Islet of Langerhans (tissue), 1 donor: Measurements from ENCODE around the gene PPIE.
"Not testable (repeated sequence)": the region's sequence is repeated elsewhere in the genome, so short reads cannot be mapped to it uniquely, and the experiment has no call there.

Source experiments
- FAIRE-seq: peaks from one replicate; lab custom pipeline; 2011; peaks lifted over from hg19 to GRCh38; lab: Jason Lieb, UNC

The PPIE gene

DNA sequence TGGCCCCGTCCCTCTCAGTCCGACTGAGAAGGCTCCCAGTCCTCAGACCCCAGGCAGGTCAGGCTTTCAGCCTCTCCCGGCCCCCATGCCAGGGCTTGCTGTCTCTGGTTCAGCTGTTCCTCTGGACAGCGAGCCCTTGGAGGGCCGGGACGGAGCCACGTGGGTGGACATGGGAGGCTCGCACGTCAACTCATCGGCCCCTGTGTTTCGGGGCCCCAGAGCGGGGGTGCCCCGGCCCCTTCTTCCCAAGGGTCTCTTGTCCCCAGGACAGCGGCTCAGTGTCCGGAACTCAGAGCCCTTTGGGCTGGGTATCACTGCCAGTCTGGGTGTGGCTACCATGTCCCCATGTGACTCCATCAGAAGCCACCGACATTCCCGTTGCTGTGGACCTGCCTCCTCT lies 39.2 kb downstream of the PPIE start:
- not testable (repeated sequence) for FAIRE-seq

DNA sequence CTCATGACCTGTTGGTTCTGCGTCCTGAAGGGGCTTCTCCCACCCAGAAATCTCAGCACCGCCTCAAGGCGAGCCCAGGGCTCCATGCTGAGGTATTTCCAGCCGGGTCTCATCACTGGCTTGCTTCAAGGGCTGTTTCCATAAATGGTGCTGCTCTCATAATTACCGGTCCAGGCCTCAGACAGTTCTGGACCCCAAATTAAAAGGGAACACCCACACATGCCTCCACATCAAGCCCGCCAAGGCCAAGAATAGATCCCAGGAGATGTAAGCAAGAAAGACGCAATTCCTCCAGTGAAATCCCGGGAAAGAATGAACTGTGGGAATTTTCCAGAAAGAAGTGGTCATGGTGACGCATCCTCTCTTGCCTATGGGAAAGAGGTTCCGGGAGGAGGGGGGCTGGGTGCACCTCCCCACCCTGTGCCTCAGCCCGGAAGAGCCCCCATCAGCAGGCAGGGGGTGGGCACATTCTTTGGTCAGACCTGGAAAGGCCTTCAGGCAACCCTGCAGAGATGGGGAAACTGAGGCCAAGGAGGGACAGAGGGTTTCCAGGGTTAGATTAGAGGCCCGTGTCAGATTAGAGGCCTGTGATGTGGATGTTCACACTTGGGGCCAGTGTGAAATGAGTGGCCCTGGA lies 39.9 kb downstream of the PPIE start:
- not testable (repeated sequence) for FAIRE-seq

DNA sequence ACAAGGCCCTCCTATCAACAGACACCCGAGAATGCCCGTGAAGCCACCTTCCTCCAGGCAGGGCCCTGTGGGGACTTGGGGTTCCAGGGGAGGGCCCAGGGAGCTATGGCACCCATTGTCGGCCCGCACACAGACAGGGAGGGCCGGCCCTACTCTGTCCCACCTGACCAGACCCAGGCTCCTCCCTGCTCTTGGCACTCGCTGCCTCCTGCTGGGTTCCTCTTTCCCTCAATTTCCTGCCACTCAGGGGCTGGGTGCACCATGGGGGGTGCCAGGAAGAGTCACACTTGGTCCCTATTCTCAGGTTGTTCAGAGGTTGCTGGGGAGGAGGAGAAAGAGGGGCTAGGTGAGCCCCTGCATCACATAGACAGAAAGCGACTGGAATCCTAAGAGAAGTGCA lies 40.5 kb downstream of the PPIE start:
- no peak for FAIRE-seq

DNA sequence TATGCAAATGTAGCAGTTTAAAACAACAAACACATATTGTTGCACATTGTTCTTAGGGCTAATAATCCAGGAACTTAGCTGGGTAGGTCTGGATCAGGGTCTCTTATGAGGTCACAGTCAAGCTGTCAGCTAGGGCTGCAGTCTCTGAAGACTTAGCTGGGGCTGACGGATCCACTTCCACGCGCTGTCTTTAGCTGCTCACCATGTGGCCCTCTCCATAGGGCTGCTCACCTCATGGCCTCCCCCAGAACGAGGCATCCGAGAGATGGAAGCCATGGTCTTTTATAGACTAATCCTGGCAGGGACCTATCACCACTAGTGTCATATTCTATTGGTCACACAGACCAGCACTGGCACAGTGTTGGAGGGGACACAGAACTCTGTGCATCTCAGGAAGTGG lies 41.1 kb downstream of the PPIE start:
- no peak for FAIRE-seq

DNA sequence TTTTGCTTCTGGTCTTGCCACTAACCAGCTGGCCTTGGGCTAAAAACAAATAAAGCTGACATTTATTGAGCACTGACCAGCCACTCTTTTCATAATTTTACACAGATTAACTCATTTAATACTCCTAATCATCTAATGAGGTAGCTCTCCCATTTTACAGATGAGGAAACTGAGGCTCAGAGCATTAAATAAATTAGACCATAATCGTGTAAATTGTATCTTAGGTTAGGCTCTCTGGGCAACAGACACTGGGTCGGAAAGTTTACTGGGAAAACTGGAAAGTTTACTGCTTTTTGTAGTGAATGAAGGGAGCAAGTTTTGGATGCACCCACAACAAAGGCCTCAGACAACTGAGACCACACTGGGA lies 42.6 kb downstream of the PPIE start:
- FAIRE-seq = no peak

DNA sequence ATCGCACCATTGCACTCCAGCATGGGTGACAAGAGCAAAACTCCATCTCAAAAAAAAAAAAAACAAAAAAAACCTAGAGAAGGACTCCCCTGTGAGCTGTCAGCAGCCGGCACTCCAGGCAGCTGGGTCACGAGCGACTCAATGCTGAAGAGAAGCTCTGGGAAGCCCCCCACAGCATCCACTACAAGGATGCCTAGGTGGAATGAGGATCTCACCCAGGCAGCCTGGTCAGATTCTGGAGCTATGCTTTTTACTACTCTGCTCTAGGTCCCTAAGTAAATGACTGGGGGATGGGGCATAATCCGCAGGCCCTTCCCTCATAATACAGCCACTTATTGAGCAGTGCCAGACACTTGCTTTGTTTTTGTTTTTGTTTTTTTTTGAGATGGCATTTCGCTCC lies 43.4 kb downstream of the PPIE start:
- FAIRE-seq = no peak

DNA sequence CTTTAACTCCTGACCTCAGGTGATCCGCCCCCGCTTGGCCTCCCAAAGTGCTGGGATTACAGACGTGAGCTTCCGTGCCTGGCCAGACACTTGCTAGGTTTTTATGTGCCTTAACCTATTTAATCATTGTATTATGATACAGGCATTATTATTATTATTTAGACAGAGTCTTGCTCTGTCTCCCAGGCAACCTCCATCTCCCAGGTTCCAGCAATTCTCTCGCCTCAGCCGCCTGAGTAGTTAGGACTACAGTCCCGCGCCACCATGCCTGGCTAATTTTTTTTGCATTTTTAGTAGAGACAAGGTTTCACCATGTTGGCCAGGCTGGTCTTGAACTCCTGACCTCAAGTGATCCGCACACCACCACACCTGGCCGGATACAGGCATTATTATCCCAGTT lies 44.0 kb downstream of the PPIE start:
- FAIRE-seq = not testable (repeated sequence)

DNA sequence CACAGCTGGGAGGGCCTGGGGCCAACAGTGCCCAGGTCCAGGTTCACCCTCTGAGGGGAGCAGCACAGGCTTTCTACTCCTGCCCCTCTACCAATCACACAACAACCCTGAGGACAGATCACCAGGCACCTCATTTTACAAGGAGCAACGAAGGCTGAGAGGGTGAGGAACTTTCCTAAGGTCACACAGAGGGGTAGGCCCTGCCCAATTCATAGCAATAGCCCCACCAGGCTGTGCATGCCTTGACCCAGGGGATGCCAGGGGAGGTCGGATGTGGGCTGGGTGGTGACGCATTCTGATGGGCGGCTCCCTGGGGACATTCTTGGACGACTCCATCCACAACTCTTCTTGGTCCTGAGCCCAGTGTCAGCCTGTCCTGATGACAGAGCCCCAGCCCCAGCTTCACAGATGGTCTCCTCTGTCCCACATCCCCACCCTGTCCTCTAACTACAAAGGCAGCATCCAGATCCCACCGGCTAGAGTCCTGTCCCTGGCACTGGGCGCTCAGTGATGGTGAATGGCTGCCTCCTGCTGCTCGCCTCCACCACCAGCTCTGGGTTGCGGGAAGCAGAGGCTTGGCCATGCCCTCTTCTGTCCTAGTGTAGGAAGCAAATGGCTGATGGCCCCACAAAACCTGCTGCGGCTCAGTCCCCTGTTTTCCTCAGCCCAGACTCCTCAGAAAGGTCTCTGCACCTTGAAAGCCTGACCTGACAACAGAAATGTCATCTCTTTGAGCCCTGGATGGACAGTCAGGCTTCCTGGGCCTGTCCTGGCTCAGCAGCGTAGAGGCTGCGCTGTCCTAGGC lies 47.8 kb downstream of the PPIE start:
- not testable (repeated sequence) for FAIRE-seq

DNA sequence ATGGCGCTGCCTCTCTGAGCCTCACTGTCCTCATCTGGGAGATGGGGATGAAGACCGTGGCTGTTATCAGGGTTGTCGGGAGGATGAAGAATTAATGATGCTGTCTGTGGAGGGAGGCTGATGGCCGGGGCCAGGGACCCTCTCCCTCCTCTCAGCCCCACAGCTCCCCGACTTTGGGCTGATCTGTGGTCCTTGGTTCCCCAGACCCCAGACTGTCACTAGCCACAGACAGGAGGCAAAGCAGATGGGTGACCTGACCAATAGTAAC lies 48.4 kb downstream of the PPIE start:
- FAIRE-seq = not testable (repeated sequence)

DNA sequence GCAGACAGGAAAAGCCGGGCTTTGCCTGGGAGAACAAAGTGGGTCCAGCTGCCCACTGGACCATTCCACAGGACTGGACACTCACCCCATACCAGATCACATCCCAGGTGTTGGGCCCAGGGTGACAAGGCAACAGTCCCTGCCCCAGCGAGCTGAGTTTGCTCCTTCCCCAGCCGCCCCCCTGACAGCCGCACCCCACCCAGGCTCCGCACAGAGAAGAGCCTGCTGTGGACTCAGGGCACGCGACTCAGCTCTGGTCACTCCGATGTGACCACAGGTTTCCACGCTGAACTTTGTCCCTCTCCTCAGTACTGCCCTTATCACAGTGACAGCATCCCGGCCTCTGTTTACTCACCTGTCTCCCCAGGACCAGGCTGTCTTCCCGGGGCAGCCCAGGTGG lies 48.8 kb downstream of the PPIE start:
- FAIRE-seq = no peak

DNA sequence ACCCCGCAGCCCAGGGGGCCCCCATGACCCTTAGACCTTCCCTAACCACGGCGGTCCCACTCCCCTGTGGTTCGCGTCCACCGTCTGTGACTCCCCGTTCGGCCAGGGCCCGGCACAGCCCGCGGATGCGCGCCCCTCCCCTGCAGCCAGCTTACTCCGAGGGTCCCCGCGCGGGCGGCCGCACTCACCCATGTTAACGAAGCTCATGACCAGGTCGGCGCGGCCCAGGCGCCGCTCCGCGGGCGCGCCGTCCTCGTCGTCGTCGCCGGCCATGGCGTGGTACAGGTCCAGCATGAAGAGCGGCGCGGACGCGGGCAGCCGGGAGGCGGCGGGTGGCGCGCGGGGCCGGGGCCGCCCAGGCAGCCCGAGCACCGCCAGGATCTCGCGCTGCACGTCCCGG lies 49.3 kb downstream of the PPIE start:
- not testable (repeated sequence) for FAIRE-seq

DNA sequence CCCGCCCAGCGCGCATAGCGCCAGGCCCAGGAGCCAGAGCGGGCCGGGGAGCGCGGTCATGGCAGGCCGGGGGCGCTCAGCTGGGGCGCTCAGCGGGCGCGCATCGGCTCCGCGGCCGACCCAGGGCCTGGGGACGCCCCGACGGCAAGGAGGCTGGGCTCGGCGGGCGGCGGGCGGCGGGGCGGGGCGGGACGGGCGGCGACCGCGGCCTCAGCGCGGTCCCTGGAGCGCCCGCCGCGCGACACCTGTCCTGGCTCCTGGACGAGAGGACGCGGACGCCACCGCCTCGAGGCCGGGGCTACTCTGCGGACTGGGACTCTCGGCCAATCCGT lies 49.7 kb downstream of the PPIE start:
- no peak for FAIRE-seq

DNA sequence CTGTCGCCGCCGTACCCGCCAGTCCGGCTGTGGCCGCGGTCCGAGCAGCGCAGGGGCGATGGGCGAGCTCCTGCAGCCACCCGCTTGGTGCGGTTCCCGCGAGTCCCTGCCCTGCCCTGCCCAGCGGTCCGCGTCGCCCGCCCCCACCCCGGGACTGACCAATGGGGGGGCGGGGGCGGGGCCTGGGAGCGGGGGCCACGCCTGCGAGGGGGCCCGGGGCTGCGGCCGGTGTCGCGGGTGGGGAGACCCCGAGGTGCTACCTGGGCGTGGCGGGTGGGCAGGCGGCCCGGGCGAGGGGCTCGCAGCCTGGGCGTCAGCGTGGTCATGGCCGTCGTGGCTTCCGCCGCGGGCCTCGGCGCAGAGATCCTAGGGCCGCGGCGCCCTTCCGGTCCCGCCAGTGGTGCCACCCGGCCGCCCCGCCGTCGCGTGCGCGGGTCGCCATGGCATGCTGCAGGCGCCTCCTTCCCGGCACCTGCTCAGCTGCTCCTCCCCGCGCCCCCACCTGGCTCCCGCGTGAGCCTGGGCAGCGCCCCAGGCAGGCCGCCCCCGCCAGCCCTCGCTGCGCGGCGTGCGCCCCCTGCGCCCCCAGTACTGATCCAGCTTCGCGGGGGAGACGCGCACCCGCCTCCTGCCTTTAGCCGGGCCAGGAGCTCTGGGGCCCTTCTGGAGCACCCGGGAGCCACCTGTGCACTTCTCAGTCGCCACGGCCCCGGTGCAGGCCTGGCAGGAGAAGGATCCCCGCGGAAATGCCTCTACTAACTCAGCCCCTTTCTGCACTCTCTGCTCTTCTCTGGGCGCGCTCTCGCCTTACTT lies 50.3 kb downstream of the PPIE start, which contains the start of gene BMP8B:
TSS of gene BMP8B (minus strand) at position 108 of the 813 bp plus-strand sequence. CDS start 380 bp downstream, outside the sequence.
- no peak for FAIRE-seq

DNA sequence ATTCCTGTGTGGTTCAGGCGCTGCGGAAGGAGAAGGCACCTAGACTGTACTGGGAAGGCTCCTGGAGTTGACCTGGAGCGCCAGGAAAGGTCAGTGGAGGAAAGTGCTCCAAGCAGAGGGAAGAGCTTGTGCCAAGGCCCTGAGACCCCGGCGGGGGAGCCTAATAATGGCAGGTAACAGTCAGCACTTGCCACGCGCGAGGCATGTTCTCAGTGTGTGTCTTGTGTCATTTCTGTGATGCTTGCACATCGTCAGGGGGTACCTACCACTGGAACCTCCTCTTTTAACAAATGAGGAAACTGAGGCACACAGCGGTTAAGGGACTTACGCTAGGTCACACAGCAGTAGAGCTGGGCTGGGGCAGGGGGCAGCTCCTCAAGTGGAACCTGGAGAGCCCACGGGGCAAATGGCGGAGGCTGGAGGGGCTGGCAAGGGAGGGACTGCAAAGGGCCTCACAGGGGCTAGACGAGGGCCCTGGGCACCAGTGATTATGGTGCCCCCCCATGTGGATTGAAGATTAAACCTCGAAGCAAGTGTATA lies 51.0 kb downstream of the PPIE start:
- FAIRE-seq = no peak

DNA sequence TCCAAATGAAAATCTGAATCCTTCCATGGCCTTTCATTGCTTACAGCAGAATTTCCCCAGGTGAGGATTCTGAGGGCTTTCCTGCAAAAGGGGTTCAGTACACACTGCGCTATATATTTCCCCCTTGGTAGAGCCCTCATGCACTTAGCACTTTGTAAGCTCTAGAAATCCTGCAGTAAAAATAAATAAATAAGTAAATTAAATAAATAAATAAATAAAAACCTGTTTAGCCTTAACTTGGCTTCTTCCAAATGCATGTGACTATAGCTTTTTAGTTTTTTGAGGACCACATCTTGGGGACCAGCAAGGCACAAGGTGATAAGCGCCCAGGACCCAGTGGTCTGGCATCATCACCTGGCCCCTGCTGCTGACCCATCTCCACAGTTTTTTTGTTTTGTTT lies 53.2 kb downstream of the PPIE start:
- no peak for FAIRE-seq

DNA sequence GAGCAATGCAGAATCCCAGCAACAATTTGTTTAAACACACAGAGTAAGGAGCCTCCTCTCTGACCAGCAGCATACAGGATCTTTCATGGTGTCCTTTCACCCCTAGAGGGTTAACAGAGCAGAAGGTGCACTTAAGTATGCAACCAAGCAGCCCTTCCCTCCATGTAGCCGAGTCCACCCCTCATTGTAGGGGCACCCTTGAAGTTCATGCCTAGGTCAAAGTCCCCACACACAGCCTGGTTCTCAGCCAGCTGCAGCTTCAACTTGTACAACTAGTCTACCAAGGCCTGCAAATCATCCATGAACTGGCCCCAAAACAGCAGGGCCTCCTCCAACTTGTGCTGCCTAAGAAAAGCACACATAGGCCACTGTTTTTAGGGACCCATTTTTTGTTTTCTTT lies 57.0 kb downstream of the PPIE start:
- FAIRE-seq = no peak

DNA sequence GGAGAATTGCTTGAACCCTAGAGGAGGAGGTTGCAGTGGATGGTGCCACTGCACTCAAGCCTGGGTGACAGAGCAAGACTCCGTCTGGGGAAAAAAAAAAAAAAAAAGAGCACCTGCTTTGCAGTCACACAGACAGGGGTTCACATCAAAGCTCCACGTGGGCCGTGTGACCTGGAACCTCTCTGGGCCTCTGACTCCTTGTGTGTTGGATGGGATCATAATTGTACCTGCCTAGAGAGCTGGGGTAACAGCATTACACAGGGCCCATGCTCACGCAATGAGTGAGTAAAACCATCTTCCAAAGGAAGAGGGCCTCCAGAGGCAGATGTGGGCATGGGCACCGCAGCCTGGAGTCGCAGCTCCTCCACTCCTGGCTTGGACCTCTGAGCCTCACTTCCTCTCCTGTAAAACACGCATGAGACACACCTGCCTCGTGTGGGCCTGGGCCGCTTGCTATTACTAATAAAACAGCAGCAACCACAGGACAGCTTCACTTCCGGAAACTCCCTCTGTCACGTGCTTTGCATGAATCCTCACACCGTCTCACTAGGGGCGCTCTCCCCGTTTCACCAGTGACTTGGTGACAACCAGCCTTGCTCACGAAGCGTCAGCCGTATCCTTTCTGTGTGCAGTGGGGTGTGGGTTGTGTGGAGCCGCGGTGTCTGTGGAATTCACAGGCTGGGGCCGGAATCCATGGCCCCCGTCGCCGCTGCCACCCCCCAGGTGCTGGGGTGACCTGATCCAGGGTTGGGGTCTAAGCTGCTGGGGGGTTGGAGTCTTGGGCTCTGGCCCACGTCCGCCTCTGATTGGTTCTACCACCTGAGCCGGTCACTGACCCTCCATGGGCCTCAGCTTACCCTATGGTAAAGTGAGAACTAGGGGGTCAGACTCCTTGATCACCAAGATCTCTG lies 60.4 kb downstream of the PPIE start:
- not testable (repeated sequence) for FAIRE-seq

DNA sequence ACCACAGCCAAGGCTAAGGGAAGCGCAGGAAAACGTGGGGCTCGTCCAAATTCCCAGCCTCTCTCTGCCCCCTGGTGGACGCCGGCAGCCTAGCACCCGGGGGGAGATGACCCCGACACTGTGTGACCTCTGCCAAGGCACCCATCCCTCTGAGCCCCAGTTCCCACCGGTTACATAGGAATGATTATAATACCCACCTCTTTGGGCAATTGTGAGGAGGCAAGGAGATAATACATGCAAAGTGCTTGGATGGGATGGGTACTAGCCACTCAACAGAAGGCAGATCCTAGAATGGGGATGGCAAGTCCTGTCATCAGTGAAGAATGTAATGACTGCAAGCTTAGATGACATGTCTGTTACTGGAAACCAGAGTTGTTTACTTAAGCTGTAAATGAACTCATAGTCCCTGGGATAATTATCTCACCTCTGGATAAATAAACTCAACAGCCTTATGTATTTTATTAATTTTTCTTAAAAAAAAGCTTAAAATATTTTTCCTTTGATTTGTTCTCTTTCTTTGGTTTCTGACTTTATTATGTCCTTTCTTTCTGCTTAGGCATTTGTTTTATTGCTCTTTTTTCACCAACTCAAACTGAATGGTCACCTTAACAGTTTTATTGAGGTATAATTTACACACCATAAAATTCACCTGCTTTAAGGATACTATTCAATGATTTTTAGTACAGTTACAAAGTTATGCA lies 61.2 kb downstream of the PPIE start:
- FAIRE-seq = peak; percentile 68

DNA sequence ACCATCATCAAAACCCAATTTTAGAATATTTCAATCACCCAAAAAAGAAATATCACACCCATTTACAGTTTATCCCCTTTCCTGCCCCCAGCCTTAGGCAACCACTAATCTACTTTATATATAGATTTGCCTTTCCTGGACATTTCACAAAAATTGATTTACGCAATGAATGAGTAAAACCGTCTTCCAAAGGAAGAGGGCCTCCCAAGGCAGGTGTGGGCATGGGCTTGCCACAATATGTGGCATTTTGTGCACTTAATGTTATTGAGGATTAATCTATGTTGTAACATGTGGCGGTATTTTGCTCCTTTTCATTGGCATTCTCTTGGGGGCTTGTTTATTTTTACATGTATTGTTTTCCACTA lies 61.8 kb downstream of the PPIE start:
- no peak for FAIRE-seq

DNA sequence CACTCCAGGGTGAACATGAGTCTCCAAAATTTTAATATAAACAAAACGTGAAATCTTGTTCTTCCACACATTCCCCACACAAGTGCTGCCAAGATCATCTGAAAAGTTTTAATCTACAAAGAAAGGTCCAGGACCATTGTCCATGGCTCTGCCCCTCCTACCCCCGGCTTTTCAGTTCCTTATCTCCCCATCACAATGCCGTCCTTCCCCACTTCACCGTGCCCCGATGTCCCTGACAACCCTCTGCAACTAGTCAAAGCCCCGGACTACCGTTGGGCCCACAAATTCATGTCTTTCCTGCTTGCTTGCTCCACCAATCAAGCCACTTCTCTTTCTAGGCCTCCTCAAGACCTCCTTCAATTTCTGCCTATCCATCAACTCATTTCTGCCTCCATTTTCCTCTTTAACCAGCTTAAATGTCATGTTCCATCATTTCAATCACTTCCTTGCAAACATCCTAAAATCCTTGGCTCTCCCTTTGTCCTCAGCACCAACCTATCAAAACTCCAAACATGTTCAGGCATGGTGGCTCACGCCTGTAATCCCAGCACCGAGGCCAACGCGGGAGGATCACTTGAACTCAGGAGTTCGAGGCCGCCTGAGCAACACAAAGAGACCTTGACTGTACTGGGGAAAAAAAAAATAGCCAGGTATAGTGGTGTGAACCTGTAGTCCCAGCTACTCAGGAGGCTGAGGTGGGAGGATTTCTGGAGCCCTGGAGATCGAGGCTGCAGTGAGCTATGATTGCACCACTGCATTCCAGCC lies 64.0 kb downstream of the PPIE start:
- no peak for FAIRE-seq

DNA sequence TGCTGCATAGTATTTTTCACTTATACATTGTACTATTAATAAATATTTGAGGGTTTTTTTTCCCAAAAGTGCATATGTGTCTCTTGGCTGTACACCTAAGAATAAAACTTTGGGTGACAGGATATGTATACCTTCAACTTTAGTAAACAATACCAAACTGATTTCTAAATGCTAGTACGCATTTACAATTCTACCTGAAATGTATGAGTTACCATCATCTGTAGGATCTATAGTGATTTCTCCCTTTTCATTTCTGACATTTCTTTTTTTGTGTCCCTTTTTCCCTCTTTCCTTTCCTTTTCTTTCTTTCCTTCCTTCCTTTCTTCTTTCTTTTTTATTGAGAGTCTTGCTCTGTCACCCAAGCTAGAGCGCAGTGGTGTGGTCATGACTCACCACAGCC lies 66.7 kb downstream of the PPIE start:
- FAIRE-seq = no peak
